ENCODE data around the gene SERPINB10. TPM values are rescaled to one million over a fixed set of nuclear protein-coding genes. Genes with fewer than 3 reads are reported as not detected.
A peak's percentile ranks its signal among the peaks of the same experiment; 100 is the strongest.

The SERPINB10 gene
- total RNA-seq, 1 experiment from 2014 or later, result not detected

DNA sequence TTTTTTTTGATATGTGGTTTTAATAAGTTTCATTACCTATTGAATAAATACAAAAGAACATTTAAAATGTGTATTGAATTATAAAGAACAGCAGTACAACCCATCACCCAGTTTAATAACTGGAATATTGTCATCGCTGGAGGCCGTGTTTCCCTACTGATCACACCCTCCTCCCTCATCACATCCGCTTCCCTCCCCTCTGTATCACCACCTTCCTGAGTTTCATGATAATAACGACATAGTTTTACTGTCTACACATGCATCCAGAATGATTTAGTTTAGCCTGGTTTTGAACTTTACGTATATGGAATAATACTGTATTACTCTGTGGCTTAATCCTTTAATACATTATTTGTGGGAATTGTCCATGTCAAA is 64.2 kb downstream of the SERPINB10 start:
- Histone ChIP-seq H3K27me3 (ENCODE audit: insufficient read depth, low read length) (no peaks in the 10 kb centered on the region), H3K79me2 (ENCODE audit: insufficient read depth, low read length) (no peaks in the 10 kb centered on the region), H3K9me3 (ENCODE audit: control insufficient read depth in 1 of 2, insufficient read depth in 1 of 2, low read depth in 1 of 2, low read length in 2 of 2) (no peaks in the 10 kb centered on the region), H3K36me3 (ENCODE audit: control insufficient read depth in 1 of 2, insufficient read depth in 2 of 2, low read length in 2 of 2) (no peaks in the 10 kb centered on the region), H3K27ac (ENCODE audit: low read depth, low read length) (no peak overlapping the region), H2AFZ (ENCODE audit: low read depth, low read length, poor library complexity, severe bottlenecking) (no peak overlapping the region), H3K4me1 (ENCODE audit: control insufficient read depth in 1 of 2, insufficient read depth in 2 of 2, low read length in 2 of 2) (peaks cover 6 to 19% of the 10 kb centered on the region in 2 experiments; a peak in 3 of 4 replicates), H3K9ac (ENCODE audit: low read length) (no peak overlapping the region), H3K4me2 (ENCODE audit: low read length) (no peak overlapping the region), H4K20me1 (ENCODE audit: insufficient read depth) (no peaks in the 10 kb centered on the region), H3K9me2 (ENCODE audit: insufficient read depth) (no peaks in the 10 kb centered on the region), H3K4me3 (replicated peaks in 1 of 2; ENCODE audit: low read depth in 1 of 2, low read length in 2 of 2) (no peak overlapping the region)
- POLR2A ChIA-PET, result no interaction called here
- intact Hi-C loops (cut with micrococcal nuclease), result no loop called here
- no peak for DNase-seq (ENCODE audit: low read depth, low spot score)
- BruUV-seq (replicated peaks), result no TSS peak
- CTCF ChIA-PET, result no interaction called here
- RAD21 ChIA-PET (ENCODE audit: low non-redundant PET in 1 of 2, low total read pairs in 2 of 2, uncharacterized antibody in 2 of 2, unreplicated experiment in 2 of 2), result no interaction called here
- no peak for TF ChIP-seq FOSL1 (IDR thresholded peaks at IDR 0.05; ENCODE audit: low read depth)
- ATAC-seq, result no peak

DNA sequence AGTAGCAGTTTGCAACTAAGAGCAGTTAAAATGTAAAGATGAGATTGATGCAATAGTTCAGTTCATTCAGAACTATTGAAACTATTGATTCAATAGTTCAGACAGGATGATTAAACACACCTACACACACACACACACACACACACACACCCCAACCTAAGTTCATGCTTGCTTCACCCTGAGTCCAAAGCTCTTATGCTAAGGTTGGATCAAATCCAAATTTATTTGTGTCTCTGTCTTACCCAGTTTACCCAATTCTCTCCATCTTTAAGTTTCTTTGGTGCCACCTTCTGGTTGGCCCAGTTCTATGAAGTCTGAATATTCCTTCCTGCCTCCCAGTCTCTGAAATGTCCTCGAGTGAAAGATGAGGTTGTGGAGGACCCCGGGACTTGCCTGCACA is 67.2 kb downstream of the SERPINB10 start:
- Histone ChIP-seq H3K27me3 (ENCODE audit: insufficient read depth, low read length) (no peaks in the 10 kb centered on the region), H3K4me1 (ENCODE audit: control insufficient read depth in 1 of 2, insufficient read depth in 2 of 2, low read length in 2 of 2) (peaks cover 6 to 15% of the 10 kb centered on the region in 2 experiments; a peak in 3 of 4 replicates), H3K79me2 (ENCODE audit: insufficient read depth, low read length) (no peaks in the 10 kb centered on the region), H3K36me3 (ENCODE audit: control insufficient read depth in 1 of 2, insufficient read depth in 2 of 2, low read length in 2 of 2) (no peaks in the 10 kb centered on the region), H3K9me3 (ENCODE audit: control insufficient read depth in 1 of 2, insufficient read depth in 1 of 2, low read depth in 1 of 2, low read length in 2 of 2) (no peaks in the 10 kb centered on the region), H3K27ac (ENCODE audit: low read depth, low read length) (no peak overlapping the region), H3K4me3 (replicated peaks in 1 of 2; ENCODE audit: low read depth in 1 of 2, low read length in 2 of 2) (no peak overlapping the region), H3K9ac (ENCODE audit: low read length) (no peak overlapping the region), H3K4me2 (ENCODE audit: low read length) (no peak overlapping the region), H2AFZ (ENCODE audit: low read depth, low read length, poor library complexity, severe bottlenecking) (no peak overlapping the region), H4K20me1 (ENCODE audit: insufficient read depth) (no peaks in the 10 kb centered on the region), H3K9me2 (ENCODE audit: insufficient read depth) (no peaks in the 10 kb centered on the region)
- intact Hi-C loops (cut with micrococcal nuclease), result no loop called here
- ChIA-PET CTCF (interaction anchor here (2.3 kb wide), 1 partner anchor 11 kb away, joined by 10 read pairs; no protein-coding TSS in a partner anchor), POLR2A (no interaction called here), RAD21 (ENCODE audit: low non-redundant PET in 1 of 2, low total read pairs in 2 of 2, uncharacterized antibody in 2 of 2, unreplicated experiment in 2 of 2) (no interaction called here)
- BruUV-seq (replicated peaks), result no TSS peak
- TF ChIP-seq SRF (IDR thresholded peaks at IDR 0.05; ENCODE audit: low read depth), result no peak
- TF ChIP-seq, protein P1, sequence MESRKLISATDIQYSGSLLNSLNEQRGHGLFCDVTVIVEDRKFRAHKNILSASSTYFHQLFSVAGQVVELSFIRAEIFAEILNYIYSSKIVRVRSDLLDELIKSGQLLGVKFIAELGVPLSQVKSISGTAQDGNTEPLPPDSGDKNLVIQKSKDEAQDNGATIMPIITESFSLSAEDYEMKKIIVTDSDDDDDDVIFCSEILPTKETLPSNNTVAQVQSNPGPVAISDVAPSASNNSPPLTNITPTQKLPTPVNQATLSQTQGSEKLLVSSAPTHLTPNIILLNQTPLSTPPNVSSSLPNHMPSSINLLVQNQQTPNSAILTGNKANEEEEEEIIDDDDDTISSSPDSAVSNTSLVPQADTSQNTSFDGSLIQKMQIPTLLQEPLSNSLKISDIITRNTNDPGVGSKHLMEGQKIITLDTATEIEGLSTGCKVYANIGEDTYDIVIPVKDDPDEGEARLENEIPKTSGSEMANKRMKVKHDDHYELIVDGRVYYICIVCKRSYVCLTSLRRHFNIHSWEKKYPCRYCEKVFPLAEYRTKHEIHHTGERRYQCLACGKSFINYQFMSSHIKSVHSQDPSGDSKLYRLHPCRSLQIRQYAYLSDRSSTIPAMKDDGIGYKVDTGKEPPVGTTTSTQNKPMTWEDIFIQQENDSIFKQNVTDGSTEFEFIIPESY (IDR thresholded peaks at IDR 0.05; ENCODE audit: extremely low read depth, insufficient replicate concordance, low read length), result no peak
- TF ChIP-seq, protein P2, sequence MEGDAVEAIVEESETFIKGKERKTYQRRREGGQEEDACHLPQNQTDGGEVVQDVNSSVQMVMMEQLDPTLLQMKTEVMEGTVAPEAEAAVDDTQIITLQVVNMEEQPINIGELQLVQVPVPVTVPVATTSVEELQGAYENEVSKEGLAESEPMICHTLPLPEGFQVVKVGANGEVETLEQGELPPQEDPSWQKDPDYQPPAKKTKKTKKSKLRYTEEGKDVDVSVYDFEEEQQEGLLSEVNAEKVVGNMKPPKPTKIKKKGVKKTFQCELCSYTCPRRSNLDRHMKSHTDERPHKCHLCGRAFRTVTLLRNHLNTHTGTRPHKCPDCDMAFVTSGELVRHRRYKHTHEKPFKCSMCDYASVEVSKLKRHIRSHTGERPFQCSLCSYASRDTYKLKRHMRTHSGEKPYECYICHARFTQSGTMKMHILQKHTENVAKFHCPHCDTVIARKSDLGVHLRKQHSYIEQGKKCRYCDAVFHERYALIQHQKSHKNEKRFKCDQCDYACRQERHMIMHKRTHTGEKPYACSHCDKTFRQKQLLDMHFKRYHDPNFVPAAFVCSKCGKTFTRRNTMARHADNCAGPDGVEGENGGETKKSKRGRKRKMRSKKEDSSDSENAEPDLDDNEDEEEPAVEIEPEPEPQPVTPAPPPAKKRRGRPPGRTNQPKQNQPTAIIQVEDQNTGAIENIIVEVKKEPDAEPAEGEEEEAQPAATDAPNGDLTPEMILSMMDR (IDR thresholded peaks at IDR 0.05 in 2 of 3, conservative IDR thresholded peaks at IDR 0.05 in 1 of 3; ENCODE audit: borderline replicate concordance in 1 of 3, insufficient read depth in 1 of 3, low read depth in 2 of 3, low read length in 2 of 3), result peak in 2 of 3 experiments; percentile 39 to 47; a peak in 4 of 6 replicates
- peak; percentile 43 for TF ChIP-seq RAD21 (IDR thresholded peaks at IDR 0.05; ENCODE audit: low read depth)
- DNase-seq (ENCODE audit: low read depth, low spot score) (peak; percentile 21), ATAC-seq (no peak)
